Lower leg skin (tissue), 3 donors: ENCODE measurements around the gene COL18A1.

Experiments
- POLR2A ChIP-seq, 2 donors: fragments of 450-650 bp; IDR thresholded peaks; one replicate each; pipeline ENCODE4 v1.6.1; 2016 to 2017; ENCODE audit warnings: antibody characterized with exemption in 2 of 2, mild to moderate bottlenecking in 1 of 2, moderate library complexity in 1 of 2
- TF ChIP-seq, protein P1 (sequence below), 3 donors: fragments of 450-650 bp; IDR thresholded peaks; one replicate each; pipeline ENCODE4 v1.5.1; 2016; ENCODE audit warnings: antibody characterized with exemption in 3 of 3, mild to moderate bottlenecking in 3 of 3, moderate library complexity in 2 of 3

DNA sequence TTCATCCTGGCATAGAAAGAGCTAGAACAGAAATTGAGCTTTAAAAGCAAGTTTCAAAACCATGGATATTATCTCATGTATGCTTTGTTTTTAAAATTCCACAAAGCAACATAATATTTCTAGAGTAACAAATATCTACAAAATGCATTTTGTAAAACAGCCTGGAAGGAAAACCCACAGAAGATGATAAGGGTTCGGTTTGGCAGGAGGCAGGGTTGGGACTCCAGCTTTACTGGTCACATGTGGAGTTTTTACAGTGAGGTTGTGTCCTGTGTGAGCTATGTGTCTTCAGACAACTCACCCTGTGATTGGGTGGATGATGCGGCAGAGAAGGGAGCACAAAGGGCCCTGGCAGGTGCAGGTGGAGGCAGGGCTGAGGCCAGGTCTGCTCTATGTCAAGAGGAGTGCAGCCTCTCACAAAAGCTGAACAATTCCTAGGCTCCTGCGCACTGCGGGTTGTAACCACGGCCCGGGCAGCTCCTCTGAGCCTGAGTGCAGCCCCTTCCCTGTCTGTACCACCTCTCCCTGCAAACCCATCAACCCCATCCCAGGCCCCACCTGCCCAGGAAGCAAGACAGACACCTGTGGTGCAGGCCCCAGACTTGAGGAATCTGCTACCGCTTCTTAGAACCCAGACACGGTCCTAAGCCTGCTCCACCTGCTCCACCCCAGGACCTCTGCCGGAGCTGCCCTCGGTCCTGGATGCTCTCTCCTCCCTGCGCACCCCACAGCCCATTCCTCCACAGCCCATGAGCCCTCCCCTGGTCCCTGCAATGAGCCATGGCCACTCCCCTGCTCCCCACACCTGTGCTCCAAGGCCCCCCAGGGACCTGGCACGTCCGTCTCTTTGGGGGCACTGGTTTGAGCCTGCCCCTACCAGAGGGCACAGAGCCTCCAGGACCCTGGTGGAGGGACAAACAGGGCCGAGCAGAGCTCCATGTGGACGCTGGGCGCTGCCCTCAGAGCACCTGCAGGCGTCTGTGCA is 2.8 kb upstream of the COL18A1 start:
- TF ChIP-seq, protein P1, sequence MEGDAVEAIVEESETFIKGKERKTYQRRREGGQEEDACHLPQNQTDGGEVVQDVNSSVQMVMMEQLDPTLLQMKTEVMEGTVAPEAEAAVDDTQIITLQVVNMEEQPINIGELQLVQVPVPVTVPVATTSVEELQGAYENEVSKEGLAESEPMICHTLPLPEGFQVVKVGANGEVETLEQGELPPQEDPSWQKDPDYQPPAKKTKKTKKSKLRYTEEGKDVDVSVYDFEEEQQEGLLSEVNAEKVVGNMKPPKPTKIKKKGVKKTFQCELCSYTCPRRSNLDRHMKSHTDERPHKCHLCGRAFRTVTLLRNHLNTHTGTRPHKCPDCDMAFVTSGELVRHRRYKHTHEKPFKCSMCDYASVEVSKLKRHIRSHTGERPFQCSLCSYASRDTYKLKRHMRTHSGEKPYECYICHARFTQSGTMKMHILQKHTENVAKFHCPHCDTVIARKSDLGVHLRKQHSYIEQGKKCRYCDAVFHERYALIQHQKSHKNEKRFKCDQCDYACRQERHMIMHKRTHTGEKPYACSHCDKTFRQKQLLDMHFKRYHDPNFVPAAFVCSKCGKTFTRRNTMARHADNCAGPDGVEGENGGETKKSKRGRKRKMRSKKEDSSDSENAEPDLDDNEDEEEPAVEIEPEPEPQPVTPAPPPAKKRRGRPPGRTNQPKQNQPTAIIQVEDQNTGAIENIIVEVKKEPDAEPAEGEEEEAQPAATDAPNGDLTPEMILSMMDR (IDR thresholded peaks at IDR 0.05): no peak
- TF ChIP-seq POLR2A (IDR thresholded peaks at IDR 0.05): no peak
